Cardiac fibroblast (primary cell): ENCODE measurements around the gene IL1R2.
A peak's percentile ranks its signal among the peaks of the same experiment; 100 is the strongest.

Experiments used
- DNase-seq, 2 donors: peaks; one replicate each; pipeline versions ENCODE4 v3.0.0 to v3.0.0-alpha.2; 2010; ENCODE audit warnings: low read depth in 2 of 2
- H3K4me3 ChIP-seq, 2 donors: replicated peaks in 1 of 2; 1 replicate in 1 of 2; 2 replicates in 1 of 2; pipeline ENCODE4 v1.5.1; 2011; ENCODE audit warnings: low read depth in 2 of 2, low read length in 2 of 2, mild to moderate bottlenecking in 2 of 2, moderate library complexity in 1 of 2
- TF ChIP-seq, protein P1 (sequence below): IDR thresholded peaks from one replicate; pipeline ENCODE4 v1.5.1; 2011; ENCODE audit warnings: low read depth, mild to moderate bottlenecking, low read length, inconsistent platforms

IL1R2 gene

DNA sequence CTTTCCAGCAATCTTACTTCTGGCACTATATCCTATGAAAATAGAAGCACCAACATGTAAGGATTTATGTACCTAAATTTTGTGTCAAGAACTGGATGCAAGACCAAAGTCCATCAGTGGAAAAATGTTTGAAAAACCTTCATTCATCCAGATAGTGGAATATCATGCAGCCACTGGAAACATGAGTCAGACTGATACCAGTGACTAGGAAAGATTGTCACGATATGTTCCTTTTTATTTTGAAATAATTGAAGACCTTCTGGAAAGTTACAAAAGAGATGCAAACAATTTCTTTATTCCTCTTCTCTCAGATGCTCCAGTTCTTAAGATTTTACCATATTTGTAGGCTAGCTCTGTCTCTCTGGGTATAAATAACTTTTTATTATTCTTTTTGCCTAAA, 40.5 kb upstream of the IL1R2 start:
- peak in 1 of 2 donors; percentile 22 for DNase-seq
- TF ChIP-seq, protein P1, sequence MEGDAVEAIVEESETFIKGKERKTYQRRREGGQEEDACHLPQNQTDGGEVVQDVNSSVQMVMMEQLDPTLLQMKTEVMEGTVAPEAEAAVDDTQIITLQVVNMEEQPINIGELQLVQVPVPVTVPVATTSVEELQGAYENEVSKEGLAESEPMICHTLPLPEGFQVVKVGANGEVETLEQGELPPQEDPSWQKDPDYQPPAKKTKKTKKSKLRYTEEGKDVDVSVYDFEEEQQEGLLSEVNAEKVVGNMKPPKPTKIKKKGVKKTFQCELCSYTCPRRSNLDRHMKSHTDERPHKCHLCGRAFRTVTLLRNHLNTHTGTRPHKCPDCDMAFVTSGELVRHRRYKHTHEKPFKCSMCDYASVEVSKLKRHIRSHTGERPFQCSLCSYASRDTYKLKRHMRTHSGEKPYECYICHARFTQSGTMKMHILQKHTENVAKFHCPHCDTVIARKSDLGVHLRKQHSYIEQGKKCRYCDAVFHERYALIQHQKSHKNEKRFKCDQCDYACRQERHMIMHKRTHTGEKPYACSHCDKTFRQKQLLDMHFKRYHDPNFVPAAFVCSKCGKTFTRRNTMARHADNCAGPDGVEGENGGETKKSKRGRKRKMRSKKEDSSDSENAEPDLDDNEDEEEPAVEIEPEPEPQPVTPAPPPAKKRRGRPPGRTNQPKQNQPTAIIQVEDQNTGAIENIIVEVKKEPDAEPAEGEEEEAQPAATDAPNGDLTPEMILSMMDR, result no peak
- H3K4me3 ChIP-seq, result no peak overlapping the region

DNA sequence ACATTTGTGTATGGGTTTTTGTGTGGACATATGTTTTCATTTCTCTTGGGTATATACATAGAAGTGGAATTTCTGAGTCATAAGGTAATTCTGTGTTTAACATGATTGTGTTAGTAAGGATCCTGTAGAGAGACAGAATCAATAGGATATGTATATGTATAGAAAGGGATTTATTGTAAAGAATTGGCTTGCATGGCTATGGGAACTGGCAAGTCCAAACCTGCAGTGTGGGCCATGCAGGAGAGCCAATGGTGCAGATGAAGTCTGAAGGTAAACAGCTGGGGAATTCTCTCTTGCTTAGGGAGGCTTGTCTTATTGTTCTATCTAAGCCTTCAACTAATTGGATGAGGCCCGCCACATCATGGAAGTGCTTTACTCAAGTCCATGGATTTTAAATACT, 39.2 kb upstream of the IL1R2 start:
- no peak for DNase-seq
- no peak overlapping the region for H3K4me3 ChIP-seq
- TF ChIP-seq, protein P1, result no peak

DNA sequence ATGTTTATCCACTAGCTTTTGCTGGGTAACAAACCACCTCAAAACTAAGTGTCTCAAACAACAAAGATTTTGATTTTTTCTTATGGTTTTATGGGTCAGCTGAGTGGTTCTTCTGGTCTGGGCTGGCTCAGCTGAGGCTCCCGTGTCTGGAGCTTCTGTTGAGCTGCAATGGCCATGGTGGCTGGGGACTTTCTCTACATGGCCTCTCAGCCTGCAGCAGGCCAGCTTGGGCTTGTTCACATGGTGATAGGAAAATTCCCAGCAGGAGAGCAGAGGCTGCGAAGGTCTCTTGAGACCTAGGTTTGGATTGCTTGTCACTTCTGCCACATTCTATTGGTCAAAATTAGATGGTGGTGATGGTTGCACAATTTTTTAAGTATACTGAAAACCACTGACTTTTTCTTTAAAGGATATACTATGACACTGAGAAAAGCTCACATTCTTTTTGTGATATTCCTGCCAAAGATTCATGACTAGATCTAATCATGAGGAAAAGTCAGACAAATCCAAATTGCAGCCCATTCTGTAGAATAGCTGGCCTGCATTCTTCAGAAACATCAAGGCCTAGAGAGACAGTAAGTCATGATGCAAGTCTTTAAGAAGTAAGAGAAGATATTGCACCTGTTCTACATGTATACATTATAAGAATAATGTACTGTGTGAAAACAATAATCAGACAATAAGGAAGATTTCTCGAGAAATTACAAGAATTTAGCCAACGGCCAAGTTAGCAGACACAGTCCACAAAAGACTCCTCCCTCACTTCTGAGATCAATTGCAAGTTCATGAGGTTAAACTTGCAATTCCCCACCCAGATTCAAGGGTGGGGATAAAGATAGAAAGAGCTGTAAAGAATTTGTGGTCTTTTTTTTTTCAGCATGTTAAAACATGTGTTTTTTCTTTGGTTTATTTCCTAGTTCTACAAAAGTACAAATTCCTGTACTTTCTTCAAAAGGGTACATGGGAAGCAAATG, 35.0 kb upstream of the IL1R2 start:
- peak; percentile 46 to 71 for DNase-seq
- H3K4me3 ChIP-seq, result no peak overlapping the region

DNA sequence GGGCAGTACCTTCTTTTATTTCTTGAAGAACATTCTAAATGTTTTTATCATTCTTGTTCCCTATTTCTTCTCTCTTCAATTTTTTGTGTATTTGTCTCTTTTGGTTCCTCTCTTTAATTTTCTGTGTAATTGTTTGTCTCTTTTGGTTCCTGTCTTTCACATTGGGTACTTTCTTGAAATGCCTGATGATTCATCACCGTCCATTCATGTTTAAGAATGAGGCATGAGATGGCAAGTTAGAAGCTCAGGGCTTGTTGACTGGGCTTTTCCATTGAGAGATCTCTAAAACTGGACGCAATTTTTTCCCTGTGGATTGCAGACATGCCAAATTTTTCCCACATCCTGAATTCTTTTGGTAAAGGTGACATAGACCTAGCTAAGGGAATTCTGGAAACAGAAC, 33.7 kb upstream of the IL1R2 start:
- peak; percentile 63 to 90 for DNase-seq
- H3K4me3 ChIP-seq, result no peak overlapping the region

More for the DNA sequence above, 35.0 kb upstream of the IL1R2 start:
- TF ChIP-seq, protein P1, result no peak

DNA sequence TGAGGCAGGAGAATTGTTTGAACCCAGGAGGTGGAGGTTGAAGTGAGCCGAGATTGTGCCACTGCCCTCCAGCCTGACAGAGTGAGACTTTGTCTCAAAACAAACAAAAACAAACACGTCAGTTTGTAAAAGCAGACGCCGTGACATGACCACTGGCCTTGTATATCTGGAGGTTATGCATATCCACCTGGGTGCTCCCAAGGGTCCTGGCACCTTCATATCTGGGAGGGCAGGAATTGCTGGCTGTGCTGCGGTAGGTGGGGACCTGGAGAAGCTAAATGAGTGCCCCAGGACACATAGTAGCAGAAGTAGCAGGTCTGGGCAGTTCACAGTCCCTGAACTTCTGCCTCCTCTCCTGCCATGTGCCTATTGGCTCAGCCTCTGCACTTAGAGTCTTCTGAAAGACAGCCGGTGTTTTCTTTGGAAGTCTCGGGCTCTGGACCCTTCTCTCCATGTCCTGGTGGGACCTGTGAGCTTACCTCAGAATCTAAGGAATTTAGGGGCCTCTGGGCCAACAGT, 30.9 kb upstream of the IL1R2 start:
- DNase-seq, result no peak
- TF ChIP-seq, protein P1, result no peak
- H3K4me3 ChIP-seq, result no peak overlapping the region

More for the DNA sequence above, 33.7 kb upstream of the IL1R2 start:
- TF ChIP-seq, protein P1, result no peak

DNA sequence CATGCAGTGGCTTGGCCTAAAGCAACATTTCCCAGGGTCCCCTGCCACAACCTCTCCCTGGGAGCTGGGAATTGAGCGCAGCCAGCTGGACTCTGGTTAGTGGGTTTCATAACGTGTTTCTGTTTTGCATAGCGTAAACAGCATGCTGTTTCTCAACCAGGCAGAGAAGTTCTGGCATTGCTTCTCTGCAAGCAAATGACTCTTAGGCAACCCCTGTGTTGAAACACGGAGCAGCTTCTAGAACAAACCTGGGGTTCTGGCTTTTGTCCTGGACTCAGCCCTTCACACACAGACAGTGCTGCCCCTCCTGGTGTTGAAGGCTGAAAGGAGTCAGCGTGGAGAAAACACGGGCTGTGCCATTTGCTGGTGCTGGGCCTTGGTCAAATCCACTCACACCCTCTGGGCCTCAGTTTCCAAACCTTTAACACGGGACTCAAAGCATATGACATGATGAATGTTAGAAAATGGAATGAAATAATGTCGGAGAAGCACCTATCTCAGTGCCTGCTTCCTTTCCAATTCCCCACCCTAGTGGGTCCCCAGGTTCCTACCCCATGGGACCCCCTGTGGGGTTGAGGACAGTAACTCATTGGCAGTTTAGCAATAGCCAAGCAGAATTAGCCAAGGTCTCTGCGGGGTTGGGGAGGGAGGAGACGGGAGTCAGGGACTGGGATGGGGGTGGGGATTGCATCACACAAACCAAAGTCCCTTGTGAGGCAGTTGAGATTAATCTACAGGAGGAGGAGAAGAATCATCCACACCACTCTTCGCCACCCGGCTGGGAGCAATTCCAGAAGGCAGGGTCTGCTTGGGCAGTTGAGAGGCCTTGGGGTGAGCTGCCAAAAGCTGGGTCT, 30.2 kb upstream of the IL1R2 start:
- peak; percentile 99 to 100 for DNase-seq
- H3K4me3 ChIP-seq, result no peak overlapping the region
- TF ChIP-seq, protein P1, result peak; percentile 30
